ENCODE data around the gene CLEC1B. TPM values are rescaled to one million over a fixed set of nuclear protein-coding genes. Genes with fewer than 3 reads are reported as not detected.
"Not testable (repeated sequence)": the region's sequence is repeated elsewhere in the genome, so short reads cannot be mapped to it uniquely, and the experiment has no call there.

Gene CLEC1B
- total and polyA plus RNA-seq, 3 experiments from 2014 or later, result not detected

- ChIA-PET POLR2A (interaction anchor here (0.7 kb wide), 1 partner anchor 47 kb away, joined by 3 read pairs; no protein-coding TSS in a partner anchor), CTCF (no interaction called here)
- peaks cover 10 to 21% of the 10 kb centered on the region in 2 donors for H3K27me3 Mint-ChIP-seq
Observed at GRCh38 chr12:10001171-10001776, 2.4 kb upstream of the CLEC1B start.

GRCh38 chr12:9992296-9992695 is 6.6 kb downstream of the CLEC1B start:
- Histone ChIP-seq H3K27ac (ENCODE audit: low read depth, low read length) (no peak overlapping the region), H3K36me3 (ENCODE audit: insufficient read depth, low read length) (no peaks in the 10 kb centered on the region), H3K27me3 (ENCODE audit: insufficient read depth, low read length, poor library complexity, severe bottlenecking) (no peaks in the 10 kb centered on the region), H3K4me3 (ENCODE audit: low read length) (no peak overlapping the region), H3K9me3 (ENCODE audit: low read length) (no peaks in the 10 kb centered on the region), H3K4me1 (ENCODE audit: insufficient read depth, low read length) (no peaks in the 10 kb centered on the region)
- ChIA-PET POLR2A (no interaction called here), CTCF (no interaction called here)
- Mint-ChIP-seq H3K9me3 (no peaks in the 10 kb centered on the region), H3K27ac (no peak overlapping the region), H3K4me3 (no peak overlapping the region), H3K36me3 (peaks cover 0 to 8% (median 0%) of the 10 kb centered on the region in 3 donors), H3K4me1 (peaks cover 0 to 6% (median 0%) of the 10 kb centered on the region in 3 donors), H3K27me3 (peaks cover 13 to 65% of the 10 kb centered on the region in 2 donors)
- DNase-seq, result no peak

More at GRCh38 chr12:10001171-10001776, 2.4 kb upstream of the CLEC1B start:
- no peak for DNase-seq
- H3K36me3 Mint-ChIP-seq, result no peaks in the 10 kb centered on the region
- no peaks in the 10 kb centered on the region for H3K9me3 Mint-ChIP-seq
- no peak overlapping the region for H3K4me3 Mint-ChIP-seq
- H3K4me1 Mint-ChIP-seq, result peaks cover 0 to 5% (median 0%) of the 10 kb centered on the region in 3 donors
- Histone ChIP-seq H3K27ac (ENCODE audit: low read depth, low read length) (no peak overlapping the region), H3K9me3 (ENCODE audit: low read length) (no peaks in the 10 kb centered on the region), H3K27me3 (ENCODE audit: insufficient read depth, low read length, poor library complexity, severe bottlenecking) (no peaks in the 10 kb centered on the region), H3K36me3 (ENCODE audit: insufficient read depth, low read length) (no peaks in the 10 kb centered on the region), H3K4me1 (ENCODE audit: insufficient read depth, low read length) (no peaks in the 10 kb centered on the region), H3K4me3 (ENCODE audit: low read length) (no peak overlapping the region)
- H3K27ac Mint-ChIP-seq, result no peak overlapping the region

GRCh38 chr12:9991876-9992275 is 7.0 kb downstream of the CLEC1B start:
- CTCF ChIA-PET, result no interaction called here
- no peak overlapping the region for H3K4me3 Mint-ChIP-seq
- no peaks in the 10 kb centered on the region for H3K9me3 Mint-ChIP-seq
- no peaks in the 10 kb centered on the region for H3K9me3 ChIP-seq (ENCODE audit: low read length)
- H3K36me3 Mint-ChIP-seq, result peaks cover 0 to 8% (median 0%) of the 10 kb centered on the region in 3 donors
- no peak overlapping the region for H3K27ac Mint-ChIP-seq
- peaks cover 13 to 65% of the 10 kb centered on the region in 2 donors for H3K27me3 Mint-ChIP-seq
- DNase-seq, result no peak
- POLR2A ChIA-PET, result no interaction called here
- H3K27ac ChIP-seq (ENCODE audit: low read depth, low read length), result no peak overlapping the region
- H3K4me1 Mint-ChIP-seq, result peaks cover 0 to 6% (median 0%) of the 10 kb centered on the region in 3 donors
- H3K4me1 ChIP-seq (ENCODE audit: insufficient read depth, low read length), result no peaks in the 10 kb centered on the region
- no peaks in the 10 kb centered on the region for H3K27me3 ChIP-seq (ENCODE audit: insufficient read depth, low read length, poor library complexity, severe bottlenecking)
- no peak overlapping the region for H3K4me3 ChIP-seq (ENCODE audit: low read length)
- no peaks in the 10 kb centered on the region for H3K36me3 ChIP-seq (ENCODE audit: insufficient read depth, low read length)

DNA sequence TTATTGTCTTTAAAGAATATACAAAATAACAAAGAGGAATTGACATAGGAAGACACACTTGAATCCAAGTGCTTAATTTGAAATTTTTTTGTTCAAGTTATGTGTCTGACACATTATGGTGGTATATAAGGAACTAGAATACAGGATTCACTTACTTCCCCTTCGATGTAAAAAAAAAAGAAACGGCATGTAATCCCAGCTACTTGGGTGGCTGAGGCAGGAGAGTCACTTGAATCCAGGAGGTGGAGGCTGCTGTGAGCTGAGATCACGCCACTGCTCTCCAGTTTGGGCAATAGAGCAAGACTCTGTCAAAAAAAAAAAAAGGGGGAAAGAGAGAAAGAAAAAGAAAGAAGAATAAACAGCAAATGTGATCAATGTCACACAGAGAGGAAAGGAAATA is 18.8 kb downstream of the CLEC1B start:
- Histone ChIP-seq H3K27ac (ENCODE audit: low read depth, low read length) (no peak overlapping the region), H3K4me1 (ENCODE audit: insufficient read depth, low read length) (no peaks in the 10 kb centered on the region), H3K27me3 (ENCODE audit: insufficient read depth, low read length, poor library complexity, severe bottlenecking) (no peaks in the 10 kb centered on the region), H3K9me3 (ENCODE audit: low read length) (no peaks in the 10 kb centered on the region), H3K36me3 (ENCODE audit: insufficient read depth, low read length) (no peaks in the 10 kb centered on the region), H3K4me3 (ENCODE audit: low read length) (no peak overlapping the region)
- DNase-seq, result no peak
- Mint-ChIP-seq H3K36me3 (peaks cover 0 to 23% (median 3%) of the 10 kb centered on the region in 3 donors), H3K4me1 (no peaks in the 10 kb centered on the region), H3K27me3 (peaks cover 8 to 32% of the 10 kb centered on the region in 2 donors), H3K27ac (no peak overlapping the region), H3K9me3 (peaks cover 3 to 8% (median 7%) of the 10 kb centered on the region in 5 donors), H3K4me3 (no peak overlapping the region)
- CTCF ChIA-PET, result no interaction called here
- POLR2A ChIA-PET, result interaction anchor here (0.7 kb wide), 1 partner anchor 131 kb away, joined by 3 read pairs; no protein-coding TSS in a partner anchor

GRCh38 chr12:9977916-9978315 is 21.0 kb downstream of the CLEC1B start:
- no peak for DNase-seq
- H3K4me3 Mint-ChIP-seq, result no peak overlapping the region
- H3K9me3 ChIP-seq (ENCODE audit: low read length), result no peaks in the 10 kb centered on the region
- CTCF ChIA-PET, result no interaction called here
- H3K4me1 Mint-ChIP-seq, result no peaks in the 10 kb centered on the region
- H3K27ac Mint-ChIP-seq, result no peak overlapping the region
- no peaks in the 10 kb centered on the region for H3K4me1 ChIP-seq (ENCODE audit: insufficient read depth, low read length)
- peaks cover 0 to 33% (median 3%) of the 10 kb centered on the region in 3 donors for H3K36me3 Mint-ChIP-seq
- peaks cover 3 to 10% (median 8%) of the 10 kb centered on the region in 5 donors for H3K9me3 Mint-ChIP-seq
- H3K4me3 ChIP-seq (ENCODE audit: low read length), result no peak overlapping the region
- no peaks in the 10 kb centered on the region for H3K27me3 ChIP-seq (ENCODE audit: insufficient read depth, low read length, poor library complexity, severe bottlenecking)
- no peaks in the 10 kb centered on the region for H3K36me3 ChIP-seq (ENCODE audit: insufficient read depth, low read length)
- POLR2A ChIA-PET, result no interaction called here
- no peak overlapping the region for H3K27ac ChIP-seq (ENCODE audit: low read depth, low read length)
- peaks cover 12 to 36% of the 10 kb centered on the region in 2 donors for H3K27me3 Mint-ChIP-seq

DNA sequence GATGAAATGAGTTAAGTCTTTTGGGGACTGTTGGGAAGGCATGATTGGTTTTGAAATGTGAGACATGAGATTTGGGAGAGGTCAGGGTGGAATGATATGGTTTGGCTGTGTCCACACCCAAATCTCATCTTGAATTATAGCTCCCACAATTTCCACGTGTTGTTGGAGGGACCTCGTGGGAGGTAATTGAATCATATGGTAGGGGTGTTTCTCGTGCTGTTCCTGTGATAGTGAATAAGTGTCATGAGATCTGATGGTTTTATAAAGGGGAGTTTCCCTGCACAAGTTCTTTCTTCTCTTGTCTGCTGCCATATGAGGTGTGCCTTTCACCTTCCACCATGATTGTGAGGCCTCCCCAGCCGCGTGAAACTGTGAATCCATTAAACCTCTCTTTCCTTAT is 22.3 kb downstream of the CLEC1B start:
- H3K36me3 ChIP-seq (ENCODE audit: insufficient read depth, low read length); H3K4me1 Mint-ChIP-seq; CTCF ChIA-PET; POLR2A ChIA-PET; H3K4me1 ChIP-seq (ENCODE audit: insufficient read depth, low read length); H3K27ac ChIP-seq (ENCODE audit: low read depth, low read length); DNase-seq; H3K9me3 ChIP-seq (ENCODE audit: low read length); H3K27me3 ChIP-seq (ENCODE audit: insufficient read depth, low read length, poor library complexity, severe bottlenecking); H3K27ac Mint-ChIP-seq; H3K4me3 Mint-ChIP-seq; H3K4me3 ChIP-seq (ENCODE audit: low read length): not testable (repeated sequence)
- H3K9me3 Mint-ChIP-seq, result peaks cover 3 to 10% (median 8%) of the 10 kb centered on the region in 5 donors
- H3K27me3 Mint-ChIP-seq, result peaks cover 12 to 36% of the 10 kb centered on the region in 2 donors
- H3K36me3 Mint-ChIP-seq, result peaks cover 0 to 33% (median 3%) of the 10 kb centered on the region in 3 donors

- CTCF ChIA-PET, result no interaction called here
- H3K9me3 Mint-ChIP-seq, result peaks cover 3 to 10% (median 8%) of the 10 kb centered on the region in 5 donors
- Histone ChIP-seq H3K36me3 (ENCODE audit: insufficient read depth, low read length) (no peaks in the 10 kb centered on the region), H3K4me1 (ENCODE audit: insufficient read depth, low read length) (no peaks in the 10 kb centered on the region), H3K4me3 (ENCODE audit: low read length) (no peak overlapping the region), H3K27me3 (ENCODE audit: insufficient read depth, low read length, poor library complexity, severe bottlenecking) (no peaks in the 10 kb centered on the region), H3K9me3 (ENCODE audit: low read length) (no peaks in the 10 kb centered on the region), H3K27ac (ENCODE audit: low read depth, low read length) (no peak overlapping the region)
- H3K36me3 Mint-ChIP-seq, result peaks cover 0 to 33% (median 3%) of the 10 kb centered on the region in 3 donors
- no peaks in the 10 kb centered on the region for H3K4me1 Mint-ChIP-seq
- POLR2A ChIA-PET, result no interaction called here
- H3K4me3 Mint-ChIP-seq, result no peak overlapping the region
- H3K27me3 Mint-ChIP-seq, result peaks cover 12 to 36% of the 10 kb centered on the region in 2 donors
- DNase-seq, result no peak
- H3K27ac Mint-ChIP-seq, result no peak overlapping the region
Observed at GRCh38 chr12:9975614-9976013, 23.3 kb downstream of the CLEC1B start.

DNA sequence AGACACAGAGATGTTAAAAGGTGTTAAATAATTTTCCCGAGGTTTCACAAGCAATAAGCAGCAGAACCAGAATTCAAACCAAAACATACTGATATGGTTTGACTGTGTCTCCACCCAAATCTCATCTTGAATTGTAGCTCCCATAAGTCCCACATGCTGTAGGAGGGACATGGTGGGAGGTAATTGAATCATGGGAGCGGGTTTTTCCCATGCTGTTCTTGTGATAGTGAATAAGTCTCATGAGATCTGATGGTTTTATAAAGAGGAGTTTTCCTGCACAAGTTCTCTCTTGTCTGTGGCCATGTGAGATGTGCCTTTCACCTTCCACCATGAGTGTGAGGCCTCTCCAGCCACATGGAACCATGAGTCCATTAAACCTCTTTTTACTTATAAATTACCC is 24.2 kb downstream of the CLEC1B start:
- DNase-seq; H3K36me3 ChIP-seq (ENCODE audit: insufficient read depth, low read length); H3K4me3 Mint-ChIP-seq; CTCF ChIA-PET; H3K9me3 ChIP-seq (ENCODE audit: low read length); H3K4me3 ChIP-seq (ENCODE audit: low read length); H3K27me3 ChIP-seq (ENCODE audit: insufficient read depth, low read length, poor library complexity, severe bottlenecking); POLR2A ChIA-PET; H3K27ac Mint-ChIP-seq; H3K4me1 ChIP-seq (ENCODE audit: insufficient read depth, low read length); H3K4me1 Mint-ChIP-seq; H3K27ac ChIP-seq (ENCODE audit: low read depth, low read length): not testable (repeated sequence)
- Mint-ChIP-seq H3K9me3 (peaks cover 3 to 10% (median 8%) of the 10 kb centered on the region in 5 donors), H3K27me3 (peaks cover 7 to 30% of the 10 kb centered on the region in 2 donors), H3K36me3 (peaks cover 0 to 33% (median 3%) of the 10 kb centered on the region in 3 donors)

All from CD8-positive, alpha-beta memory T cell (primary cell).